ENCODE measurements around the gene PCSK1. TPM values are rescaled to one million over a fixed set of nuclear protein-coding genes. Genes with fewer than 3 reads are reported as not detected.

PCSK1 gene
- total RNA-seq, 1 experiment from 2014 or later, result not detected

DNA sequence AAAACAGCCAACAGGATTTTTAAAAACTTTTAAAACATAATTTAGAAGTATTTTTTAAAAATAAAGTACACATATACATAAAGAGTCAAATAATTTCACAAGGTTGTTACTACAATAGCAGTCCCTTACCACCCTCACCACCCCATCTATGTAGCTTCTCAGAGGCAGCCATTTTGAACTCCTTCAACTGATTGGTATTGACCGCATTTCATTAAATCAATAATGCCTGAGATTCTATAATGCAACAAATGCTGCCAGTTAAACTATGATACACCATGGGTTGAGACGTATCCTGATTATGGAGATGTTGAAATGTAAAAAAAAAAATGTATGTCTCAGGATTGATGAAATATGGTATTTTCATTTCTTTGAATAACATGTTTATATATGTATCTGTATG lies 78.8 kb downstream of the PCSK1 start:
- Histone ChIP-seq H3K27me3 (ENCODE audit: insufficient read depth, low read depth) (no peaks in the 10 kb centered on the region), H3K4me3 (no peak overlapping the region), H3F3A (ENCODE audit: insufficient read depth, low read depth) (no peaks in the 10 kb centered on the region), H4K20me1 (ENCODE audit: insufficient read depth) (no peaks in the 10 kb centered on the region), H3K9me3 (ENCODE audit: insufficient read depth, low read depth) (no peaks in the 10 kb centered on the region), H3K36me3 (ENCODE audit: low read depth) (no peaks in the 10 kb centered on the region), H3K79me2 (ENCODE audit: low read depth) (no peaks in the 10 kb centered on the region), H3K9me2 (ENCODE audit: insufficient read depth) (no peaks in the 10 kb centered on the region), H3K27ac (no peak overlapping the region), H3K4me2 (no peak overlapping the region), H2AFZ (no peak overlapping the region), H3K4me1 (replicated peaks; ENCODE audit: insufficient read depth) (no peaks in the 10 kb centered on the region)
- intact Hi-C loops (cut with micrococcal nuclease; ENCODE audit: unreplicated experiment), result no loop called here
- ChIA-PET POLR2A (ENCODE audit: unreplicated experiment) (no interaction called here), CTCF (no interaction called here)
- DNase-seq, result no peak
- TF ChIP-seq EZH2 (IDR thresholded peaks at IDR 0.05; ENCODE audit: low read depth), result no peak
- TF ChIP-seq, protein P1, sequence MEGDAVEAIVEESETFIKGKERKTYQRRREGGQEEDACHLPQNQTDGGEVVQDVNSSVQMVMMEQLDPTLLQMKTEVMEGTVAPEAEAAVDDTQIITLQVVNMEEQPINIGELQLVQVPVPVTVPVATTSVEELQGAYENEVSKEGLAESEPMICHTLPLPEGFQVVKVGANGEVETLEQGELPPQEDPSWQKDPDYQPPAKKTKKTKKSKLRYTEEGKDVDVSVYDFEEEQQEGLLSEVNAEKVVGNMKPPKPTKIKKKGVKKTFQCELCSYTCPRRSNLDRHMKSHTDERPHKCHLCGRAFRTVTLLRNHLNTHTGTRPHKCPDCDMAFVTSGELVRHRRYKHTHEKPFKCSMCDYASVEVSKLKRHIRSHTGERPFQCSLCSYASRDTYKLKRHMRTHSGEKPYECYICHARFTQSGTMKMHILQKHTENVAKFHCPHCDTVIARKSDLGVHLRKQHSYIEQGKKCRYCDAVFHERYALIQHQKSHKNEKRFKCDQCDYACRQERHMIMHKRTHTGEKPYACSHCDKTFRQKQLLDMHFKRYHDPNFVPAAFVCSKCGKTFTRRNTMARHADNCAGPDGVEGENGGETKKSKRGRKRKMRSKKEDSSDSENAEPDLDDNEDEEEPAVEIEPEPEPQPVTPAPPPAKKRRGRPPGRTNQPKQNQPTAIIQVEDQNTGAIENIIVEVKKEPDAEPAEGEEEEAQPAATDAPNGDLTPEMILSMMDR (conservative IDR thresholded peaks at IDR 0.05), result no peak
- BruUV-seq (replicated peaks), result no TSS peak

DNA sequence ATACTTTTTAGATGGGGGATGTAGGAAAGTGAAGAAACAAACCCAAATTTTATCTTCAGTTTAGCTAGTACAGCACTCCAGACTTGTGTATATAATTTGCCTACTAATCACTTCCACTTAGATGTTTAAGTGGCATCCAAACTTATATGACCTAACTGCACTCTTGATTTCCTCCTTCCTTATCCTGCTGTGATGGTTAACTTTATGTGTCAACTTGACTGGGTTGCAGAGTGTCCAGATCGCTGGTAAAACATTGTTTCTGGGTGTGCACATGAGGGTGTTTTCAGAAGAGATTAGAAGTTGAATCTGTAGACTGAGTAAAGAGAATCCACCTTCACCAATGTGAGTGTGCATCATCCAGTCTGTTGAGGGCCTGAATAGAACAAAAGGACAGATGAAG lies 79.8 kb downstream of the PCSK1 start:
- POLR2A ChIA-PET (ENCODE audit: unreplicated experiment), result no interaction called here
- no TSS peak for BruUV-seq (replicated peaks)
- TF ChIP-seq EZH2 (IDR thresholded peaks at IDR 0.05; ENCODE audit: low read depth), result no peak
- TF ChIP-seq, protein P1 (conservative IDR thresholded peaks at IDR 0.05), result no peak
- H4K20me1 ChIP-seq (ENCODE audit: insufficient read depth), result no peaks in the 10 kb centered on the region
- H3K36me3 ChIP-seq (ENCODE audit: low read depth), result no peaks in the 10 kb centered on the region
- CTCF ChIA-PET, result no interaction called here
- no peak overlapping the region for H3K27ac ChIP-seq
- H3F3A ChIP-seq (ENCODE audit: insufficient read depth, low read depth), result no peaks in the 10 kb centered on the region
- no peaks in the 10 kb centered on the region for H3K79me2 ChIP-seq (ENCODE audit: low read depth)
- no peaks in the 10 kb centered on the region for H3K4me1 ChIP-seq (replicated peaks; ENCODE audit: insufficient read depth)
- no peaks in the 10 kb centered on the region for H3K9me2 ChIP-seq (ENCODE audit: insufficient read depth)
- H3K9me3 ChIP-seq (ENCODE audit: insufficient read depth, low read depth), result no peaks in the 10 kb centered on the region
- H3K27me3 ChIP-seq (ENCODE audit: insufficient read depth, low read depth), result no peaks in the 10 kb centered on the region
- intact Hi-C loops (cut with micrococcal nuclease; ENCODE audit: unreplicated experiment), result no loop called here
- no peak overlapping the region for H3K4me2 ChIP-seq
- no peak for DNase-seq
- H3K4me3 ChIP-seq, result no peak overlapping the region
- no peak overlapping the region for H2AFZ ChIP-seq

DNA sequence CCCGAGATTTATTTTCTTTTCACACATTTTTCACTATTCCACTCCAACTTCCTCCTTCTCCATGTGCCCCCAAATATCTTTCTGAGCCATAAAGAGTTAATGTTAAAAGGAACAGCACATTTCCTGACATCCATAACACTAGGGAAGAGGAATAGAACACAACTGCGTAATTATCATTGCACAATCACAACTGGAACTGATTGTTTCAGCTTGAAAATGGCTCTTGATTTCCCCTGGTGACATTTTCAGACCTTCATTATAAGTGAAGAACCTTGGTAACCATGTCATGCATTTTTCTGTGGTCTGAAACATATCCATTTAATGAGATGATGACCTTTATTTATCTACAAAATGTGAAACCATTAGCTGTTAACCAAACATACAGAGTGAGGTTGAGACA lies 82.4 kb downstream of the PCSK1 start:
- no TSS peak for BruUV-seq (replicated peaks)
- H3K4me2 ChIP-seq, result no peak overlapping the region
- H3K9me2 ChIP-seq (ENCODE audit: insufficient read depth), result no peaks in the 10 kb centered on the region
- ChIA-PET POLR2A (ENCODE audit: unreplicated experiment) (no interaction called here), CTCF (no interaction called here)
- H3F3A ChIP-seq (ENCODE audit: insufficient read depth, low read depth), result no peaks in the 10 kb centered on the region
- TF ChIP-seq EZH2 (IDR thresholded peaks at IDR 0.05; ENCODE audit: low read depth), result no peak
- TF ChIP-seq, protein P1 (conservative IDR thresholded peaks at IDR 0.05), result no peak
- H3K4me1 ChIP-seq (replicated peaks; ENCODE audit: insufficient read depth), result no peaks in the 10 kb centered on the region
- H3K36me3 ChIP-seq (ENCODE audit: low read depth), result no peaks in the 10 kb centered on the region
- DNase-seq, result no peak
- no peak overlapping the region for H2AFZ ChIP-seq
- no peaks in the 10 kb centered on the region for H4K20me1 ChIP-seq (ENCODE audit: insufficient read depth)
- no peaks in the 10 kb centered on the region for H3K27me3 ChIP-seq (ENCODE audit: insufficient read depth, low read depth)
- H3K4me3 ChIP-seq, result no peak overlapping the region
- no peaks in the 10 kb centered on the region for H3K9me3 ChIP-seq (ENCODE audit: insufficient read depth, low read depth)
- no peaks in the 10 kb centered on the region for H3K79me2 ChIP-seq (ENCODE audit: low read depth)
- intact Hi-C loops (cut with micrococcal nuclease; ENCODE audit: unreplicated experiment), result no loop called here
- H3K27ac ChIP-seq, result no peak overlapping the region

Data from PC-9 (cell line).